Measurements from ENCODE around the gene C5AR2. TPM values are rescaled to one million over a fixed set of nuclear protein-coding genes. Genes with fewer than 3 reads are reported as not detected.

Gene C5AR2
- total RNA-seq, 1 experiment from 2014 or later, result not detected

DNA sequence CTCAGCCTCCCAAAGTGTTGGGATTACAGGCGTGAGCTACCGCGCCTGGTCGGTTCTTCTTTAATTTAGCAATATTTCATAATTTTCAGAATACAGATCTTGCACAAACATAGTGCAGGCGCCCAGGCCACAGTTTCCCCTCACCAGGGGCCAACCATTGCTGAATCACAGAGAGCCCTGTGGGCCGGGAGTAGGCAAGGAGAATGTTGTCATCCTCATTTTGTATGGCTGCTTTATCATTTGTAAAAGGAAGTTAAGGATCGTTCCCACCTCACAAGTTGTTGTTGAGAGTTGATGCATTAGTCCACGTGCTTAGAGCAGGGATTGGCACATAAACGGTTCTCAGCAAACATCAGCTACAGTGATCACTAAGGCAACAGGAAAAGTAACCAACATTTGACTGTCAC is 57.2 kb downstream of the C5AR2 start:
- H2AFZ ChIP-seq, result no peak overlapping the region
- ChIA-PET POLR2A (ENCODE audit: unreplicated experiment) (no interaction called here), CTCF (interaction anchor here (0.5 kb wide), 1 partner anchor 40 kb away, joined by 4 read pairs; the partner anchor contains the start of gene DHX34)
- H3K9me3 ChIP-seq (ENCODE audit: insufficient read depth, low read depth), result no peaks in the 10 kb centered on the region
- no peak overlapping the region for H3K4me2 ChIP-seq
- H3K9me2 ChIP-seq (ENCODE audit: insufficient read depth), result no peaks in the 10 kb centered on the region
- TF ChIP-seq EZH2 (IDR thresholded peaks at IDR 0.05; ENCODE audit: low read depth), result no peak
- TF ChIP-seq, protein P1, sequence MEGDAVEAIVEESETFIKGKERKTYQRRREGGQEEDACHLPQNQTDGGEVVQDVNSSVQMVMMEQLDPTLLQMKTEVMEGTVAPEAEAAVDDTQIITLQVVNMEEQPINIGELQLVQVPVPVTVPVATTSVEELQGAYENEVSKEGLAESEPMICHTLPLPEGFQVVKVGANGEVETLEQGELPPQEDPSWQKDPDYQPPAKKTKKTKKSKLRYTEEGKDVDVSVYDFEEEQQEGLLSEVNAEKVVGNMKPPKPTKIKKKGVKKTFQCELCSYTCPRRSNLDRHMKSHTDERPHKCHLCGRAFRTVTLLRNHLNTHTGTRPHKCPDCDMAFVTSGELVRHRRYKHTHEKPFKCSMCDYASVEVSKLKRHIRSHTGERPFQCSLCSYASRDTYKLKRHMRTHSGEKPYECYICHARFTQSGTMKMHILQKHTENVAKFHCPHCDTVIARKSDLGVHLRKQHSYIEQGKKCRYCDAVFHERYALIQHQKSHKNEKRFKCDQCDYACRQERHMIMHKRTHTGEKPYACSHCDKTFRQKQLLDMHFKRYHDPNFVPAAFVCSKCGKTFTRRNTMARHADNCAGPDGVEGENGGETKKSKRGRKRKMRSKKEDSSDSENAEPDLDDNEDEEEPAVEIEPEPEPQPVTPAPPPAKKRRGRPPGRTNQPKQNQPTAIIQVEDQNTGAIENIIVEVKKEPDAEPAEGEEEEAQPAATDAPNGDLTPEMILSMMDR (conservative IDR thresholded peaks at IDR 0.05), result no peak
- H4K20me1 ChIP-seq (ENCODE audit: insufficient read depth), result no peaks in the 10 kb centered on the region
- H3K4me3 ChIP-seq, result no peak overlapping the region
- H3K36me3 ChIP-seq (ENCODE audit: low read depth), result no peaks in the 10 kb centered on the region
- no peaks in the 10 kb centered on the region for H3K4me1 ChIP-seq (replicated peaks; ENCODE audit: insufficient read depth)
- no peak overlapping the region for H3K27ac ChIP-seq
- intact Hi-C loops (cut with micrococcal nuclease; ENCODE audit: unreplicated experiment), result no loop called here
- peaks cover 6% of the 10 kb centered on the region for H3F3A ChIP-seq (ENCODE audit: insufficient read depth, low read depth)
- peaks cover 2% of the 10 kb centered on the region; the same call in 1 of the 2 replicates for H3K27me3 ChIP-seq (ENCODE audit: insufficient read depth, low read depth)
- no peaks in the 10 kb centered on the region for H3K79me2 ChIP-seq (ENCODE audit: low read depth)
- BruUV-seq (replicated peaks), result no TSS peak
- peak in 1 of 2 experiments; percentile 40 for DNase-seq

DNA sequence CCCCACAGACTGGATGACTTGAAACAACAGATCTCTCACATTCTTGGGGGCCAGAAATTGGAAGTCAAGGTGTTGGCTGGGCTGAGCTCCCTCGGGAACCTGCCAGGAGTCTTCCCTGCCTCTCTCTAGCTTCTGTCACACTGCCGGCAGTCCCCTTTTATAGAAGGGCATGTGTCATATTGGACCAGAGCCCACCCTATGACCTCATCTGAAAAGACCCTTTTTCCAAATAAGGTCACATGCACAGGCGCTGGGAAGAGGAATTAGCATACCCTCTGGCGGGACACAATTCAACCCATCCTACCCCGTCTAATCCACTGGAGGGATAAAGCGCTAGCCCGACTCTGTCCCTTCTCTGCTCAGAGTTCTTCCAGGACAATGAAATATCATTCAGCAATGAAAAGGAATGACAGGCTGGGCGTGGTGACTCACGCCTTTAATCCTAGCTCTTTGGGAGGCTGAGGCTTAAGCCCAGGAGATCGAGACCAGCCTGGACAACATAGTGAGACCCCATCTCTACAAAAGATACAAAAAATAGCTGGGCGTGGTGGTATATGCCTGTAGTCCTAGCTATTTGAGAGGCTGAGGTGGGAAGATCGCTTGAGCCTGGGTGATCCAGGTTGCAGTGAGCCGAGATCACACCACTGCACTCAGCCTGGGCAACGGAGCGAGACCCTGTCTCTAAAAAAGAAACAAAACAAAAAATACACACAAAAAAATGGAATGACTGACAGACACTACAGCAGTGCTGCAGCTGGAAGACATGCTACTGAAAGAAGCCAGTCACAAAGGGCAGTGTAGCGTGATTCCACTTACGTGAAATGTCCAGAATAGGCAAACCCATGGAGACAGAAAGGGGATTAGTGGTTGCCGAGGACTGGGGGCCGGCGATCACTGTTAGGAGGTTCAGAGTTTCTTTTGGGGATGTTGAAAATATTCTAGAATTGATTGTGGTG is 58.8 kb downstream of the C5AR2 start:
- Histone ChIP-seq H3K4me2 (no peak overlapping the region), H4K20me1 (ENCODE audit: insufficient read depth) (no peaks in the 10 kb centered on the region), H3K79me2 (ENCODE audit: low read depth) (no peaks in the 10 kb centered on the region), H3F3A (ENCODE audit: insufficient read depth, low read depth) (no peaks in the 10 kb centered on the region; the same call in none of the 2 replicates), H3K9me3 (ENCODE audit: insufficient read depth, low read depth) (no peaks in the 10 kb centered on the region), H3K27ac (no peak overlapping the region), H2AFZ (no peak overlapping the region), H3K4me1 (replicated peaks; ENCODE audit: insufficient read depth) (no peaks in the 10 kb centered on the region), H3K4me3 (no peak overlapping the region), H3K36me3 (ENCODE audit: low read depth) (no peaks in the 10 kb centered on the region), H3K9me2 (ENCODE audit: insufficient read depth) (no peaks in the 10 kb centered on the region), H3K27me3 (ENCODE audit: insufficient read depth, low read depth) (peaks cover 2% of the 10 kb centered on the region; the same call in 1 of the 2 replicates)
- ChIA-PET CTCF (interaction anchor here (0.6 to 1.1 kb wide), 4 partner anchors 37 to 134 kb away, joined by 3 to 5 read pairs (median 4); partner anchors contain the start of gene DHX34), POLR2A (ENCODE audit: unreplicated experiment) (no interaction called here)
- TF ChIP-seq, protein P1 (conservative IDR thresholded peaks at IDR 0.05), result no peak
- no peak for TF ChIP-seq EZH2 (IDR thresholded peaks at IDR 0.05; ENCODE audit: low read depth)
- no peak for DNase-seq
- intact Hi-C loops (cut with micrococcal nuclease; ENCODE audit: unreplicated experiment), result loop anchor here (2.0 kb wide), 1 partner anchor 94 kb away; no protein-coding TSS in a partner anchor
- BruUV-seq (replicated peaks), result no TSS peak

DNA sequence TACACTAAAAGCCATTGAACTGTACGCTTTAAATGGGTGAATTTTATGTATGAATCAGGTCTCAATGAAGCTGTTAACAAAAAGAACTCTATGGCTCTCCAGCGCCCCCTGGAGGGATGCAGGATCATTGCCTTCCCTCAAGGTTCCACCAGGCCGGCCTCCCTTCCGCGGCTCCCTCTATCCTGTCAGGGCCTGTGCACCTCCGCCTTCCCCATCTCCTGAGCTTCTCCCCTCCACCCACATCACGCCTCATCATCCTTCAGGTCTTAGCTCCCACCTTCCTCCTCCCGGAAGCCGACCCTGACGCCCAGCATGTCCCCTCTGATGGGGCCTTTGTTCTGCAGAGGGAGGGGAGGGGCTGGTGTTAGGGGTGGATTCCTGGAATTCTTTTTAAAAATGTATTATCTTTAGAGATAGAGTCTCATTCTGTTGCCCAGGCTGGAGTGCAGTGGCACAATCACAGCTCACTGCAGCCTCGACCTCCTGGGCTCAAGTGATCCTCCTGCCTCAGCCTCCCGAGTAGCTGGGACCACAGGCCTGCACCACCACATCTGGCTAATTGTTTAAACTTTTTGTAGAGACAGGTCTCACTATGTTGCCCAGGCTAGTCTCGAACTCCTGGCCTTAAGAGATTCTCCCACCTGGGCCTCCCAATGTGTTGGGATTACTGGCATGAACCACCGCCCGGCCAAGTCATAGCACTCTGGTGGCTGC is 59.7 kb downstream of the C5AR2 start:
- Histone ChIP-seq H3K4me1 (replicated peaks; ENCODE audit: insufficient read depth) (no peaks in the 10 kb centered on the region), H3K79me2 (ENCODE audit: low read depth) (no peaks in the 10 kb centered on the region), H3K36me3 (ENCODE audit: low read depth) (no peaks in the 10 kb centered on the region), H3K4me2 (no peak overlapping the region), H4K20me1 (ENCODE audit: insufficient read depth) (no peaks in the 10 kb centered on the region), H3K27ac (no peak overlapping the region), H3K4me3 (no peak overlapping the region), H2AFZ (no peak overlapping the region), H3K9me2 (ENCODE audit: insufficient read depth) (no peaks in the 10 kb centered on the region), H3K9me3 (ENCODE audit: insufficient read depth, low read depth) (no peaks in the 10 kb centered on the region), H3K27me3 (ENCODE audit: insufficient read depth, low read depth) (peaks cover 2% of the 10 kb centered on the region; the same call in 1 of the 2 replicates), H3F3A (ENCODE audit: insufficient read depth, low read depth) (no peaks in the 10 kb centered on the region; the same call in 1 of the 2 replicates)
- peak; percentile 49 to 73 for DNase-seq
- POLR2A ChIA-PET (ENCODE audit: unreplicated experiment), result no interaction called here
- intact Hi-C loops (cut with micrococcal nuclease; ENCODE audit: unreplicated experiment), result loop anchor here (2.0 kb wide), 1 partner anchor 95 kb away; no protein-coding TSS in a partner anchor
- BruUV-seq (replicated peaks), result no TSS peak
- CTCF ChIA-PET, result interaction anchor here (0.9 to 1.1 kb wide), 3 partner anchors 36 to 42 kb away, joined by 3 to 5 read pairs (median 4); partner anchors contain the start of gene DHX34
- TF ChIP-seq EZH2 (IDR thresholded peaks at IDR 0.05; ENCODE audit: low read depth), result no peak
- TF ChIP-seq, protein P1 (conservative IDR thresholded peaks at IDR 0.05), result peak; percentile 97
